ENCODE results near the gene CALD1.

The CALD1 gene

DNA sequence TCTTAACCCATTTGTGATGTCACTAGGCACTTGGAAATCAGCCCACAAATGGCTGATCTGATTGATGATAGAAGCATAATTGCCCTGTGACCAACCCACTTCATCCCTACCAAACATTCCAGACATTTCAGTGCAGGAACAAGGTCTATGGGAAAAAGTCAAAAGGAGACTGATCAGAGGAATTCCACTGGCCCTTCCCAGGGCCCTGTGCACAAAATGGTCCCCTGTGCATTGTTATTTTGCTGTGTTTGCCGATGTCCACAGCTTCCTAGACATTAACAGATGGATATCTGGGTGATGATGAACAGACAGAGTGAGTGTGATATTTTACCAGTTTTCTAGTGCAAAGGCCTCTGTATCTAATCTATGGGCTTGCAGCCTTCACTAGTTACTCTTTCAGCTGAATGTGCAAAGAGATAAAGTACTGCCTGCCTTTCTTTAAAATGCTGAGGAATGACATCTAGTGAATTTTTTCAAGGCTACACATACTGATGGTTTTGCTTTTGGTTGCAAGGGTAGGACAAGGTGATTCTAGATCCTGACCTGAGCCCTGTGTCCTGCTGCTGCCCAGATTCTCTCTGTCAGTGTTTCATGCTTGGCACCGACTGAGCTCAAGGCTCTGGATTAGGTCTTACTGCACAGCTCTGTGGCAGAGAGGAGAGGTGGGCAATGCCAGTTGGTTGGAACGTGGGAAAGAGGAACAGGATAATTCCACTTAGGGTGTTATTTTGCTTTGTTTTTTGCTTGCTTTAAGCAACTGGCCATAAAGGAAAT is 55.4 kb downstream of the CALD1 start:
- Histone ChIP-seq H3K27ac (ENCODE audit: extremely low read depth, low read depth, low read length) (no peak overlapping the region), H3K36me3 (ENCODE audit: control insufficient read depth in 2 of 2, insufficient read depth in 1 of 2, low read length in 2 of 2) (no peaks in the 10 kb centered on the region), H3K4me3 (ENCODE audit: low read depth, low read length) (no peak overlapping the region), H3K4me1 (ENCODE audit: control insufficient read depth, insufficient read depth, low read length) (no peaks in the 10 kb centered on the region), H3K9me3 (ENCODE audit: control insufficient read depth, insufficient read depth, low read depth, low read length) (no peaks in the 10 kb centered on the region)
- ChIA-PET POLR2A (no interaction called here), CTCF (interaction anchor here (0.5 to 2.0 kb wide), 4 partner anchors 11 to 1181 kb away, joined by 3 to 4 read pairs (median 4); no protein-coding TSS in a partner anchor)
- TF ChIP-seq ZNF645 (tag by site-specific recombination; IDR thresholded peaks at IDR 0.05) (no peak), ZNF214 (tag by site-specific recombination; IDR thresholded peaks at IDR 0.05; ENCODE audit: borderline replicate concordance) (no peak), ZNF76 (tag by site-specific recombination; IDR thresholded peaks at IDR 0.05; ENCODE audit: borderline replicate concordance, low read depth) (no peak), ZBTB6 (tag by site-specific recombination; IDR thresholded peaks at IDR 0.05) (no peak), ZNF404 (tag by site-specific recombination; IDR thresholded peaks at IDR 0.05) (no peak), ZNF621 (tag by site-specific recombination; IDR thresholded peaks at IDR 0.05) (no peak), ZNF701 (tag by site-specific recombination; IDR thresholded peaks at IDR 0.05) (no peak), ZNF175 (tag by site-specific recombination; IDR thresholded peaks at IDR 0.05) (no peak), ZNF174 (tag by site-specific recombination; IDR thresholded peaks at IDR 0.05) (no peak)

- no peaks in the 10 kb centered on the region for H3K9me3 ChIP-seq (ENCODE audit: control insufficient read depth, insufficient read depth, low read depth, low read length)
- CTCF ChIA-PET, result interaction anchor here (1.9 to 2.0 kb wide), 2 partner anchors 11 to 111 kb away, joined by 4 read pairs; no protein-coding TSS in a partner anchor
- no peaks in the 10 kb centered on the region for H3K4me1 ChIP-seq (ENCODE audit: control insufficient read depth, insufficient read depth, low read length)
- no peak overlapping the region for H3K4me3 ChIP-seq (ENCODE audit: low read depth, low read length)
- H3K36me3 ChIP-seq (ENCODE audit: control insufficient read depth in 2 of 2, insufficient read depth in 1 of 2, low read length in 2 of 2), result no peaks in the 10 kb centered on the region
- POLR2A ChIA-PET, result no interaction called here
- TF ChIP-seq ZNF792 (tag by site-specific recombination; IDR thresholded peaks at IDR 0.05) (no peak), GLIS1 (tag by site-specific recombination; IDR thresholded peaks at IDR 0.05) (no peak), ZNF433 (tag by site-specific recombination; IDR thresholded peaks at IDR 0.05; ENCODE audit: low read depth) (no peak), ZNF830 (tag by site-specific recombination; IDR thresholded peaks at IDR 0.05; ENCODE audit: low read depth) (no peak)
- H3K27ac ChIP-seq (ENCODE audit: extremely low read depth, low read depth, low read length), result no peak overlapping the region
Measured at GRCh38 chr7:134835463-134835823, 56.0 kb downstream of the CALD1 start.

DNA sequence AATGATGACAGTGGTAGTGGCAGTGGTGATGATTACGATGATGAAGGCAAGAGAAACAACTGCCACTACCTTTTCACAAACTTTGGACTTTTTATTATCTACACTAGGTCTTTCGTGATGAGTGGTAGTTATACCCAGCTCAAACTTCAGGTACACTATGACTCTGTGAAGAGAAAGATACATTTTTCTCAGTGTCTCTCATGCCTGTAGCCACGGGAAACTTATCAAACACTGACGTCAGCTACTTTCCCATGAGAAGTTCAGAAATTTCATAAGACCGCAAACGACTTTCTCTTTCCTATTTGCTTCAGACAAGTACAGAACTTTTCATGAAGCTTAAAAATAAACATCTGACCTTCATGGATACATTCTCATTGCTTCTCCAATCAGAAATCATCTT is 57.0 kb downstream of the CALD1 start:
- Histone ChIP-seq H3K9me3 (ENCODE audit: control insufficient read depth, insufficient read depth, low read depth, low read length) (no peaks in the 10 kb centered on the region), H3K4me3 (ENCODE audit: low read depth, low read length) (no peak overlapping the region), H3K4me1 (ENCODE audit: control insufficient read depth, insufficient read depth, low read length) (no peaks in the 10 kb centered on the region), H3K36me3 (ENCODE audit: control insufficient read depth in 2 of 2, insufficient read depth in 1 of 2, low read length in 2 of 2) (no peaks in the 10 kb centered on the region), H3K27ac (ENCODE audit: extremely low read depth, low read depth, low read length) (no peak overlapping the region)
- no peak for TF ChIP-seq ZNF544 (tag by site-specific recombination; IDR thresholded peaks at IDR 0.05)
- TF ChIP-seq, protein P1, sequence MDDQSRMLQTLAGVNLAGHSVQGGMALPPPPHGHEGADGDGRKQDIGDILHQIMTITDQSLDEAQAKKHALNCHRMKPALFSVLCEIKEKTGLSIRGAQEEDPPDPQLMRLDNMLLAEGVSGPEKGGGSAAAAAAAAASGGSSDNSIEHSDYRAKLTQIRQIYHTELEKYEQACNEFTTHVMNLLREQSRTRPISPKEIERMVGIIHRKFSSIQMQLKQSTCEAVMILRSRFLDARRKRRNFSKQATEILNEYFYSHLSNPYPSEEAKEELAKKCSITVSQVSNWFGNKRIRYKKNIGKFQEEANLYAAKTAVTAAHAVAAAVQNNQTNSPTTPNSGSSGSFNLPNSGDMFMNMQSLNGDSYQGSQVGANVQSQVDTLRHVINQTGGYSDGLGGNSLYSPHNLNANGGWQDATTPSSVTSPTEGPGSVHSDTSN (CRISPR knock-in tag; IDR thresholded peaks at IDR 0.05), result no peak
- no peak for TF ChIP-seq ZNF560 (tag by site-specific recombination; IDR thresholded peaks at IDR 0.05; ENCODE audit: borderline replicate concordance)
- ChIA-PET POLR2A (no interaction called here), CTCF (interaction anchor here (2.0 kb wide), 1 partner anchor 10 kb away, joined by 4 read pairs; no protein-coding TSS in a partner anchor)

All from HEK293 (cell line).